OCI-LY7 (cell line): ENCODE data around the gene TRIM5. TPM values are rescaled to one million over a fixed set of nuclear protein-coding genes. Genes with fewer than 3 reads are reported as not detected.

Experiments used
- BruUV-seq: library from RNA; stranded (reverse); fragments of 400-500 nt; replicated peaks from 2 replicates; lab custom pipeline; 2021; lab: Mats Ljungman, UMichigan
- CTCF ChIA-PET: fragments of 300-600 bp; sonication (Branson Sonifier 250); formaldehyde crosslinking; loops from one replicate; lab custom pipeline; 2022; ENCODE audit warnings: antibody characterized with exemption; ENCODE audit not compliant: unreplicated experiment; lab: Charles Lee
- POLR2A ChIA-PET: fragments of 300-600 bp; sonication (Branson Sonifier 250); formaldehyde crosslinking; loops from one replicate; lab custom pipeline; 2022; ENCODE audit warnings: antibody characterized with exemption; lab: Charles Lee
- DNase-seq: peaks from one replicate; pipeline ENCODE4 v3.0.0-alpha.2; 2015; ENCODE audit warnings: low spot score
- H2AFZ ChIP-seq: fragments of 200-600 bp; sonication (generic), shearing (Covaris generic); 2 replicates; pipeline ENCODE4 v1.6.1; 2014; ENCODE audit warnings: mild to moderate bottlenecking, antibody characterized with exemption, low read length, moderate library complexity
- H3K27ac ChIP-seq: fragments of 200-600 bp; sonication (generic); 2 replicates; pipeline ENCODE4 v1.5.1; 2014; ENCODE audit warnings: mixed run types, low read depth, mild to moderate bottlenecking, moderate library complexity, low read length, inconsistent platforms; ENCODE audit not compliant: poor library complexity, severe bottlenecking
- H3K36me3 ChIP-seq: fragments of 200-600 bp; sonication (generic); 2 replicates; pipeline ENCODE4 v1.6.1; 2014; ENCODE audit warnings: mild to moderate bottlenecking, antibody characterized with exemption, low read length, moderate library complexity, mixed read lengths; ENCODE audit not compliant: insufficient read depth
- H3K4me1 ChIP-seq: fragments of 200-600 bp; sonication (generic); 2 replicates; pipeline ENCODE4 v1.5.1; 2014; ENCODE audit warnings: mild to moderate bottlenecking, low read length; ENCODE audit not compliant: insufficient read depth, poor library complexity, severe bottlenecking
- H3K4me2 ChIP-seq: fragments of 200-600 bp; sonication (generic); 2 replicates; pipeline ENCODE4 v1.6.1; 2014; ENCODE audit warnings: mild to moderate bottlenecking, low read length
- H3K4me3 ChIP-seq: fragments of 200-600 bp; sonication (generic); 2 replicates; pipeline ENCODE4 v1.5.1; 2014; ENCODE audit warnings: mild to moderate bottlenecking, low read depth, low read length; ENCODE audit not compliant: poor library complexity, severe bottlenecking
- H3K79me2 ChIP-seq: fragments of 200-600 bp; sonication (generic); 2 replicates; pipeline ENCODE4 v1.6.1; 2016; ENCODE audit warnings: low read depth, mild to moderate bottlenecking, low read length, moderate library complexity, mixed read lengths; ENCODE audit not compliant: insufficient read depth
- H3K9me2 ChIP-seq: fragments of 200-600 bp; sonication (generic); 2 replicates; pipeline ENCODE4 v1.6.1; 2016; ENCODE audit warnings: mild to moderate bottlenecking, low read length, mixed read lengths; ENCODE audit not compliant: insufficient read depth
- H3K9me3 ChIP-seq: fragments of 200-600 bp; sonication (generic); 2 replicates; pipeline ENCODE4 v1.6.1; 2014; ENCODE audit warnings: mild to moderate bottlenecking, mixed run types, low read length, mixed read lengths
- H4K20me1 ChIP-seq: fragments of 200-600 bp; sonication (generic); 2 replicates; pipeline ENCODE4 v1.6.1; 2014; ENCODE audit warnings: mild to moderate bottlenecking, antibody characterized with exemption, low read length, moderate library complexity, mixed read lengths; ENCODE audit not compliant: insufficient read depth
- CTCF ChIP-seq: fragments of 200-600 bp; sonication (generic); conservative IDR thresholded peaks from 2 replicates; pipeline ENCODE4 v1.5.1; 2014; ENCODE audit warnings: mild to moderate bottlenecking, antibody characterized with exemption, low read length, moderate library complexity, mixed read lengths
- EZH2phosphoT487 ChIP-seq: fragments of 200-600 bp; sonication (generic); IDR thresholded peaks from 2 replicates; pipeline ENCODE4 v1.6.1; 2018; ENCODE audit warnings: low read depth, borderline replicate concordance, mild to moderate bottlenecking, mixed run types, antibody characterized with exemption, low read length, moderate library complexity, mixed read lengths
- intact Hi-C: fragments of 100-400 bp; cut with micrococcal nuclease; formaldehyde crosslinking; loops from one replicate; pipeline ENCODE4 v1.10.0; 2022; ENCODE audit not compliant: unreplicated experiment
- total RNA-seq, 2 experiments: library from RNA; depleted of rRNA in 1 of 2; stranded (reverse); fragments of >200 nt in 1 of 2; shearing (Covaris generic) in 1 of 2; gene quantifications; 2 replicates each; pipeline ENCODE4 v1.2.3, GENCODE V29; 2014 to 2022

The TRIM5 gene
- total RNA-seq, 2 experiments from 2014 or later: 19.6 to 22.5 TPM

DNA sequence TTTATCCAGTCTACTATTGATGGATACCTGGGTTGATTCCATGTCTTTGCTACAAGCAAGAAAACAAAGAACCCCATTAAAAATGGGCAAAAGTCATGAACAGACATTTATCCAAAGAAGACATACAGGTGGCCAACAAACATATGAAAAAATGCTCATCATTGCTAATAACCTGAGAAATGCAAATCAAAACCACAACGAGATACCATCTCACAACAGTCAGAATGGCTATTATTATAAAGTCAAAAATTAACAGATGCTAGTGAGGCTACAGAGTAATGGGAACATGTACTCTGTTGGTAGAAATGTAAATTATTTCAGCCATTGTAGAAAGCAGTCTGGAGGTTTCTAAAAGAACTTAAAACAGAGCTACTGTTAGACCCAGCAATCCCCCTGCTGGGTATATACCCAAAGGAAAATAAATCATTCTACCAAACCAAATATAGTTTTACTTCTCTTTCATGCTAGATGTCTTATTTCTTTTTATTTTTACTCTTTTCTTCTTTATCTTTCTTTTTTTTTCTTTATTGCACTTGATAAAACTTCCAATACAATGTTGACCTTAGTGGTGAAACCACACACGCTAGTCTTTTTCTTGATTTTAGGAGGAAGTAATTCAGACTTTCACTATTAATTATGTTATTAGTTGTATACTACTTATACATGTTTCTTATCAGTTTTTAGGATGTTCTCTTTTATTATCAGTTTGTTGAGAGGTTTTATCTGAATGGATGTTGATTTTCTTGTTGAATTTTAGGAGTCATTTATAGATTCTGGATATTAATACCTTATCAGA, 19.1 kb upstream of the TRIM5 start:
- Histone ChIP-seq H2AFZ (no peak overlapping the region), H4K20me1 (no peaks in the 10 kb centered on the region), H3K36me3 (peaks cover 63% of the 10 kb centered on the region), H3K27ac (no peak overlapping the region), H3K9me3 (no peaks in the 10 kb centered on the region), H3K4me1 (peaks cover 10% of the 10 kb centered on the region), H3K4me3 (no peak overlapping the region), H3K9me2 (no peaks in the 10 kb centered on the region), H3K79me2 (no peaks in the 10 kb centered on the region), H3K4me2 (no peak overlapping the region)
- DNase-seq: no peak
- ChIA-PET CTCF (no interaction called here), POLR2A (no interaction called here)
- intact Hi-C loops: no loop called here
- no TSS peak for BruUV-seq
- TF ChIP-seq CTCF (no peak), EZH2phosphoT487 (no peak)

DNA sequence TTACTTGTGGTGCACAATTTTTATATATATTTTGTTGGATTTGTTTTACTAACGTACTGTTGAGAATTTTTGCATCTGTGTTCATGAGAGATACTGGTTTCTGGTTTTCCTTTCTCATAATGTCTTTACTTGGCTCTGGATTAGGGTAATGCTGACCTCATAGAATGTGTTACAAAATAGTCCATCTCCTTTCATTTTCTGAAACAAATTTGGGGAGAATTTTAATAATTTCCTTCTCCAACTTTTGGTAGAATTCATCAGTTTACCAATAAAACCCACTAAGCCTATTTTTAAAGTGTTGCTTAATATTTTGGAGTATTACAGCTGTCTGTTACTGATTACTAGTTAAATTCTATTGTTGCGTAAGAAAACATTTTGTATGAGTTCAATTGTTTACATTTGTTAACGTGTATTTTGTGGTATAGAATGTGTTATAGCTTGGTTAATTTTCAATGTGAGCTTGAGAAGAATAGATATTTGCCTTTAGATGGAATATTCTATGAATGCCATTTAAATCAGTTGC, 16.2 kb upstream of the TRIM5 start:
- no TSS peak for BruUV-seq
- no peaks in the 10 kb centered on the region for H3K79me2 ChIP-seq
- H2AFZ ChIP-seq: no peak overlapping the region
- no peaks in the 10 kb centered on the region for H4K20me1 ChIP-seq
- peaks cover 66% of the 10 kb centered on the region for H3K36me3 ChIP-seq
- no peak overlapping the region for H3K4me2 ChIP-seq
- H3K27ac ChIP-seq: no peak overlapping the region
- H3K9me2 ChIP-seq: no peaks in the 10 kb centered on the region
- intact Hi-C loops: no loop called here
- H3K9me3 ChIP-seq: no peaks in the 10 kb centered on the region
- TF ChIP-seq EZH2phosphoT487 (no peak), CTCF (no peak)
- no peak overlapping the region for H3K4me3 ChIP-seq
- H3K4me1 ChIP-seq: peaks cover 10% of the 10 kb centered on the region
- no peak for DNase-seq
- POLR2A ChIA-PET: interaction anchor here (0.6 to 3.5 kb wide), 3 partner anchors 8 to 825 kb away, joined by 3 to 26 read pairs (median 3); partner anchors contain the start of gene TRIM22
- CTCF ChIA-PET: no interaction called here
